Peyer's patch (tissue), 4 donors: ENCODE results near the gene PAN3.

ENCODE experiments used
- POLR2A ChIP-seq, 2 donors: fragments of 450-650 bp; IDR thresholded peaks; one replicate each; pipeline ENCODE4 v1.5.1; 2017; ENCODE audit warnings: antibody characterized with exemption in 2 of 2, mild to moderate bottlenecking in 2 of 2, moderate library complexity in 2 of 2
- TF ChIP-seq, protein P1 (sequence below), 6 experiments: fragments of 450-650 bp in 4 of 6; fragments of 200-600 bp in 2 of 6; sonication (generic) in 1 of 6; IDR thresholded peaks; one replicate each; pipeline ENCODE4 v1.5.1; 2017 to 2019; ENCODE audit warnings: antibody characterized with exemption in 6 of 6, mild to moderate bottlenecking in 3 of 6, moderate library complexity in 1 of 6

DNA sequence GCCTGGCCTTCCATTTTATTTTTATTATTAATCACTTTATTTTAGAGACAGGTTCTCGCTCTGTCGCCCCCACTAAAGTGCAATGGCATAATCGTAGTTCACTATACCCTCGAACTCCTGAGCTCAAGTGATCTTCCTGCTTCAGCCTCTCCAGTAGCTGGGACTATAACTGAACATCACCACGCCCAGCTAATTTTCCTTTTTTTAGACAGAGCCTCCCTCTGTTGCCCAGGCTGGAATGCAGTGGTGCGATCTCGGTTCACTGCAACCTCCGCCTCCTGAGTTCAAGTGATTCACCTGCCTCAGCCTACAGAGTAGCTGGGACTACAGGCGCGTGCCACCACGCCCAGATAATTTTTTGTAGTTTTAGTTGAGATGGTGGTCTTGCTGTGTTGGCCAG, 6.7 kb upstream of the PAN3 start:
- TF ChIP-seq, protein P1, sequence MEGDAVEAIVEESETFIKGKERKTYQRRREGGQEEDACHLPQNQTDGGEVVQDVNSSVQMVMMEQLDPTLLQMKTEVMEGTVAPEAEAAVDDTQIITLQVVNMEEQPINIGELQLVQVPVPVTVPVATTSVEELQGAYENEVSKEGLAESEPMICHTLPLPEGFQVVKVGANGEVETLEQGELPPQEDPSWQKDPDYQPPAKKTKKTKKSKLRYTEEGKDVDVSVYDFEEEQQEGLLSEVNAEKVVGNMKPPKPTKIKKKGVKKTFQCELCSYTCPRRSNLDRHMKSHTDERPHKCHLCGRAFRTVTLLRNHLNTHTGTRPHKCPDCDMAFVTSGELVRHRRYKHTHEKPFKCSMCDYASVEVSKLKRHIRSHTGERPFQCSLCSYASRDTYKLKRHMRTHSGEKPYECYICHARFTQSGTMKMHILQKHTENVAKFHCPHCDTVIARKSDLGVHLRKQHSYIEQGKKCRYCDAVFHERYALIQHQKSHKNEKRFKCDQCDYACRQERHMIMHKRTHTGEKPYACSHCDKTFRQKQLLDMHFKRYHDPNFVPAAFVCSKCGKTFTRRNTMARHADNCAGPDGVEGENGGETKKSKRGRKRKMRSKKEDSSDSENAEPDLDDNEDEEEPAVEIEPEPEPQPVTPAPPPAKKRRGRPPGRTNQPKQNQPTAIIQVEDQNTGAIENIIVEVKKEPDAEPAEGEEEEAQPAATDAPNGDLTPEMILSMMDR (IDR thresholded peaks at IDR 0.05): no peak
- TF ChIP-seq POLR2A (IDR thresholded peaks at IDR 0.05): no peak
